SK-N-MC (cell line): Measurements from ENCODE around the gene GNB3.

Experiments
- EZH2 ChIP-seq: fragments of 200-600 bp; sonication (generic); IDR thresholded peaks from one replicate; pipeline ENCODE4 v1.6.1; 2017; ENCODE audit warnings: antibody characterized with exemption
- FOXP2 ChIP-seq: optimal IDR thresholded peaks from 2 replicates; pipeline ENCODE3; 2011; ENCODE audit warnings: mild to moderate bottlenecking, moderate library complexity; ENCODE audit not compliant: insufficient read depth; ENCODE audit errors: extremely low read length, control extremely low read depth
- POLR2AphosphoS5 ChIP-seq: IDR thresholded peaks from 2 replicates; pipeline ENCODE4 v1.6.1; 2012; ENCODE audit warnings: mild to moderate bottlenecking, low read depth, low read length, borderline replicate concordance

DNA sequence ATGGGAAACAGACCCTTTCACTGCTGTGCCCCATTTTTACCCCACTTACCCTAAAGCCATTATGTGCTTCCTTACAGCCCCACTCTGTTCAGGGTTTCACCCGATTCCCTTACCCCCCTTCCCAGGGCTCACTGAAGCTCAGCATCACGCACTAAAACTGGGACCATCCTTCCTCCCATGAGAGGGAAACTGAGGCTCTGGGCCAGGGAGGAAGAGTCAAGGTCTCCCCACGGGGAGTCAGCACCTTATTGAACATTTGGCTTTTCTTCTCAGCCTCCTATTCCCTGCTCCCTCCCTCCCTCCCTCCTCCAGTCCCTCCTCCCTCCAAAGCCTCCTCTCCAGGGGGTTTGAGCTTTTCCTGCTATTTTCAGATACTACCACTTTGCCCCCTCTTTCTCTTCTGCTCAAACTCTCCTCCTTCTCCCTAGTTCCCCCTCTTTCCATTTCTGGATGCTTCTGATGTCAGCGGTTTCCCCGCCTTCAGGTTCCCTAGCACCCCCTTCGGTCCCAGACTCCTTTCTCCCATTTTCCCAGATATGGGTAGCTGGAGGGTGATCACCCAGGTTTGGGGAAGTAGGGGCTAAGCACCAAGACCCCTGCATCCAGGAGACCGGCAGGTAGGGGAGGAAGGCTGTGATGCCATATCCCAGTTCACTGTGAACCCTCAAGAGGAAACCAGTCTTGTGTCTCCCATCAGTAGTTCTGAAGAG lies 18.1 kb upstream of the GNB3 start:
- TF ChIP-seq POLR2AphosphoS5 = no peak
- no peak for TF ChIP-seq EZH2
- no peak for TF ChIP-seq FOXP2
